Urothelium cell line (cell line): ENCODE results near the gene MYH7.
"Not testable (repeated sequence)": the region's sequence is repeated elsewhere in the genome, so short reads cannot be mapped to it uniquely, and the experiment has no call there.

ENCODE experiments used
- DNase-seq: peaks from one replicate; pipeline ENCODE4 v3.0.0; 2011; ENCODE audit warnings: low spot score, mixed read lengths
- FAIRE-seq: peaks from 2 replicates; lab custom pipeline; 2011; peaks lifted over from hg19 to GRCh38; lab: Jason Lieb, UNC

The MYH7 gene

GRCh38 chr14:23435543-23436326 lies at the start of gene MYH7:
Gene MYH7, minus strand, starts transcription at chr14:23435660. Its CDS starts 1,928 bp downstream, at chr14:23433732.
- DNase-seq (no peak), FAIRE-seq (no peak)

GRCh38 chr14:23483236-23483854 lies 47.9 kb upstream of the MYH7 start:
- DNase-seq (peak; percentile 36), FAIRE-seq (no peak)

- FAIRE-seq (no peak), DNase-seq (no peak)
These were observed 47.3 kb upstream of the MYH7 start for GRCh38 chr14:23482823-23483148.

- FAIRE-seq: no peak
- no peak for DNase-seq
These were observed 46.7 kb upstream of the MYH7 start for GRCh38 chr14:23481979-23482822.

- DNase-seq: peak; percentile 31
- FAIRE-seq: no peak
These were observed 46.0 kb upstream of the MYH7 start for GRCh38 chr14:23481362-23481970.

GRCh38 chr14:23478109-23478759 lies 42.8 kb upstream of the MYH7 start:
- FAIRE-seq: no peak
- peak; percentile 30 for DNase-seq

- FAIRE-seq (no peak), DNase-seq (no peak)
These were observed 35.5 kb upstream of the MYH7 start for GRCh38 chr14:23470947-23471346.

GRCh38 chr14:23469906-23470403 lies 34.5 kb upstream of the MYH7 start:
- no peak for FAIRE-seq

GRCh38 chr14:23469127-23469905 lies 33.9 kb upstream of the MYH7 start, which contains the start of gene NGDN:
Gene NGDN, plus strand, starts transcription at chr14:23469703. Its CDS starts 13 bp downstream, at chr14:23469716.
- peak; percentile 95 for DNase-seq
- peak; percentile 80 for FAIRE-seq

More at GRCh38 chr14:23469906-23470403, 34.5 kb upstream of the MYH7 start:
- no peak for DNase-seq

GRCh38 chr14:23468704-23469126 lies 33.3 kb upstream of the MYH7 start:
- no peak for FAIRE-seq
- no peak for DNase-seq

GRCh38 chr14:23465261-23465660 lies 29.8 kb upstream of the MYH7 start:
- no peak for DNase-seq
- no peak for FAIRE-seq

GRCh38 chr14:23464700-23465099 lies 29.2 kb upstream of the MYH7 start:
- DNase-seq (no peak), FAIRE-seq (no peak)

- no peak for DNase-seq
- FAIRE-seq: no peak
These were observed 25.5 kb upstream of the MYH7 start for GRCh38 chr14:23460960-23461359.

- DNase-seq: no peak
- FAIRE-seq: no peak
These were observed 22.4 kb upstream of the MYH7 start for GRCh38 chr14:23457587-23458445.

GRCh38 chr14:23456883-23457586 lies 21.6 kb upstream of the MYH7 start:
- FAIRE-seq, DNase-seq: not testable (repeated sequence)

GRCh38 chr14:23454445-23454856 lies 19.0 kb upstream of the MYH7 start:
- DNase-seq (no peak), FAIRE-seq (no peak)

- FAIRE-seq: no peak
- DNase-seq: no peak
These were observed 16.8 kb upstream of the MYH7 start for GRCh38 chr14:23452237-23452636.

- DNase-seq (no peak), FAIRE-seq (no peak)
These were observed 14.9 kb upstream of the MYH7 start for GRCh38 chr14:23450379-23450778.
